NCI-H748 (cell line): ENCODE measurements around the gene PLCB4.
"Not testable (repeated sequence)": the region's sequence is repeated elsewhere in the genome, so short reads cannot be mapped to it uniquely, and the experiment has no call there.

Experiments
- DNase-seq: peaks from one replicate; lab custom pipeline; 2025; ENCODE audit not compliant: unreplicated experiment; lab: John Stamatoyannopoulos, UW

PLCB4 gene

GRCh38 chr20:9068841-9069663 lies at the start of gene PLCB4:
Gene PLCB4, plus strand, starts transcription at chr20:9069087. Its CDS starts 238,728 bp downstream, at chr20:9307815.
- peak; percentile 90 for DNase-seq

DNA sequence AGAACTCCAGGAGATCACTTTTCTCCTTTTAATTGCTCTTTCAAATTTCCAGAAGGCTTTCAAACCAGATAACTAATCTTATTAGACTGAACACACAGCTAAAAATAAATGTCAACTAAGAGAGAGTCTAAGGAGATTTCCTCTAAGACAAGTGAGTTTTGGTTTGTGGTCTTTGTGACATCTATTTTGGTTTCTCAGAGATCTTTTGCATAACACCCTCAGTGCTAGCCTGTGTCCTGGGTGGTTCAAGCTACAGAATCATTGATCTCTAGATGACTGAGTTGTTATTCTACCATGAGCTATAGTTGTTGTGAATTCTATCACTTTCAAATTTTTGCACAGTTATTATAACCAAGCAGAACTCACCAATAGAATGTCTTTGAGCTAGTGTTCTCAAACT lies 49.1 kb upstream of the PLCB4 start:
- DNase-seq = no peak

- no peak for DNase-seq
Observed at GRCh38 chr20:9021216-9021615, 47.7 kb upstream of the PLCB4 start.

DNA sequence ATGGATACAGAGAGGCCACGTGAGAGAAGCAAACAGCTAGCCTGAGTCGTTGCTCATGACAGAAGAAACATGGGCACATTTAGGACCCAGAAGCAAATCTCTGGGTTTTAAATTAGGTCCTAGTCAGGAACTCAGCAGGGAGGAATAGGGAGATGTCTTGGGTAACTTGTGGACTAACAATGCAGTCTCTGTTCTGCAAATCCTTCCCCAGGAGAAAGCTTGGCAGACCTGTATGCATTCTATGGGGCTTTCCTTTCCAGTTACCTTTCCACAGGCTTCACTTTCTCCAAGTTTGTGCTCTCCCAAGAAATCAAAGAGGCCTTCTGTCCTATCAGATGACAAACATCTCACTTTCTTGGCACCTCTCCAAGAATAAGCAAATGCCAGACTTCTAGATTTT lies 47.2 kb upstream of the PLCB4 start:
- DNase-seq = no peak

DNA sequence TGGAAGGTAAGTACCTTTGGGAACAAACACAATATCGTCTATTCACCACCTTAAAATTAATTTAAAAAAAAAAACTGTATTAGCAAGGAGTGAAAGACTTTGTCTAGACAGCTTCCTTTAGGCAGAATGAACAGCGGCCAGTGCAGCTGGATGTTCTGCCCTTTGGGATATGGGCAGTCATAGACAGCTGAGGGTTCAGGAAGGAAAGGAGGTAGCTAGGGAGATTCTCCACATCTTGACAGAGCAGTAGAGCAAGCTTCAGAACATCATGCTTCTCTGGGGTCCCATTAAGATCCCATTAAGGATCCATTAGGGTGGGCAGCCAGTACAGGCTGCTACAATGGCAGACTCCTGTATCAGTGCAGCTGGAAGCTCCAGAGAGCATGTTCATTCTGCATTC lies 46.5 kb upstream of the PLCB4 start:
- no peak for DNase-seq

DNA sequence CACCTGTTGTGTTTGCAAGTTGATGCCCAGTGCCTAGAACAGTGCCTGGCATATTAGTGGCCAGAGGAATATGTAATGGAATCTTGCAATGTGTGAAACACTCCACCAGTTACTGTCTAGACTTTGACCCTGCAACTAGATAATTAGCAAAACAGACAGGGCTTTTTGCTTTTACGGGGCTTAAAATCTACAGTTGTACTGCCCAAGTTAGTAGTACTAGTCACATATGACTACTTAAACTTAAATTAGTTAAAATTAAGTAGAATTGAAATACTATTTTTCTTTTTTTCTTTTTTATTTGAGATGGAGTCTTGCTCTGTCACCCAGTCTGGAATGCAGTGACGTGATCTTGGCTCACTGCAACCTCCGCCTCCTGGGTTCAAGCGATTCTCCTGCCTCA lies 44.3 kb upstream of the PLCB4 start:
- DNase-seq = no peak

DNA sequence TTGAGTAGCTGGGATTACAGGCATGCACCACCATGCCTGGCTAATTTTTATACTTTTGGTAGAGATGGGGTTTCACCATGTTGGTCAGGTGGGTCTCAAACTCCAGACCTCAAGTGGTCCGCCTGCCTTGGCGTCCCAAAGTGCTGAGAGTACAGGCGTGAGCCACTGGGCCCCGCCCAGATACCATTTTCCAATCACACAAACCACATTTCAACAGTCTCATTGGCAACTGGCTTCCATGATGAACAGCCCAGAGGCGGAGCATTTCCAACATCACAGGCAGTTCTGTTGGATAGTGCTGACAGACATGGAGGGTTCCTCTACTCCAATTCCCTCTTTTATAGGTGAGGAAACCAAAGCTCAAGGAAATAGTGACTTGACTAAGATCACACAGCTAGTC lies 43.9 kb upstream of the PLCB4 start:
- DNase-seq = no peak

- DNase-seq = no peak
Observed at GRCh38 chr20:9025643-9026042, 43.2 kb upstream of the PLCB4 start.

- DNase-seq = no peak
Observed at GRCh38 chr20:9027626-9028025, 41.3 kb upstream of the PLCB4 start.

GRCh38 chr20:9028419-9028818 lies 40.5 kb upstream of the PLCB4 start:
- no peak for DNase-seq

GRCh38 chr20:9031991-9032390 lies 36.9 kb upstream of the PLCB4 start:
- DNase-seq = no peak

- no peak for DNase-seq
Observed at GRCh38 chr20:9032758-9033157, 36.1 kb upstream of the PLCB4 start.

DNA sequence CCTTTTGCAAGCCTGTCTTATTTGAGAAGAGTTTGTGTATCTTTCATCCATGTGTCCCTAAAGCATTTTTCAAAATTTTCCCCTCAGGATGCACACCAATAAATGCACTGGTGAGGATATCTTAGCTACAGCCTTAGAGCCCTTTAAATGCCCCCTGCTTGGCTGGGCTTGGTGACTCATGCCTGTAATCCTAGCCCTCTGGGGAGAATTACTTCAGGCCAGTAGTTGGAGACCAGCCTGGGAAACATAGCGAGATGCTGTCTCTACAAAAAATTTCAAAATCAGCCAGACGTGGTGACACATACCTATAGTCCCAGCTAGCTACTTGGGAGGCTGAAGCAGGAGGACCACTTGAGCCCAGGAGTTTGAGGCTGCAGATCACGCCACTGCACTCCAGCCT lies 33.8 kb upstream of the PLCB4 start:
- DNase-seq = no peak

DNA sequence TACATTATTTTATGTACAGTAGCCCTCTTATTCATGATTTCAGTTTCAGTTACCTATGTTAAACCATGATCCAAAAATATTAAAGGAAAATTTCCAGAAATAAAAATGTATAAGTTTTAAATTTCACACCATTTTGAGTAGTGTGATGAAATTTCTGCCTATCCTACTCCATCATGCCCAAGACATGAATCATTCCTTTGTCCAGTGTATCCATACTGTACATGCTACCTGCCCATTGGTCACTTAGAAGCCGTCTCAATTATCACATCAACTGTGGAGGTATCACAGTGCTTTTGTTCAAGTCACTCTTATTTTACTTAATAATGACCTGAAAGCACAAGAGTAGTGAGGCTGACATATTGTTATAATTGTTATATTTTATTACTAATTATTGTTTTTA lies 32.3 kb upstream of the PLCB4 start:
- no peak for DNase-seq

GRCh38 chr20:9038791-9039535 lies 29.9 kb upstream of the PLCB4 start:
- no peak for DNase-seq

DNA sequence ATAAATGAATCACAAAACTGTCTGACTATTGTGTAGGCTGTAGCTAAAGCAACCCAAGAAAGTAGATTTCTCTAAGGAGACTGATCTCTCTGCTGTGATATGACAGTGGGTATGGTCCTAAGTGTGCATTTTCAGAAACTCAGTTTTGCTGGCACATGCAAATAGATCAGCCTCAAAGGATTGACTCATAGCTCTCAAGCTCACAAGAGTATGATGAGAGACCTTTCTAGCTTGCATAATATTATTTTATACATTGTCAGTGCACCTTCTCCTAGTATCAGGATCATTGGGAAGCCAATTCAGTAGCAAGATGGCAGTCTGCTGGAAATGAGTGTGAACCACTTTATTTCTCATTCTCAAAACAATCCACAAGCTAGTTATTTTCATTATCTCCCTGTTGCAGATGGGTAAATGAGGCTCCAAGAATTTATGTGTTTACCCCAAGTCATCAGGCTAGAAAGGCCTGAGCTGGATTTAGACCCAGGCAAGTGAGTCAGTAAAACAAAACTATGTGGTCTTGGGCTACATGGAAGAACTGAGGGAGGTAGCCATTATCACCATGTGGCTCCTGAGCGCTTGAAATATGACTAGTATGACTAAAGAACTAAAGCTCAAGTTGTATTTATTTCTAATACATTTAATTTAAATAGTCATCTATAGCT lies 27.9 kb upstream of the PLCB4 start:
- no peak for DNase-seq

DNA sequence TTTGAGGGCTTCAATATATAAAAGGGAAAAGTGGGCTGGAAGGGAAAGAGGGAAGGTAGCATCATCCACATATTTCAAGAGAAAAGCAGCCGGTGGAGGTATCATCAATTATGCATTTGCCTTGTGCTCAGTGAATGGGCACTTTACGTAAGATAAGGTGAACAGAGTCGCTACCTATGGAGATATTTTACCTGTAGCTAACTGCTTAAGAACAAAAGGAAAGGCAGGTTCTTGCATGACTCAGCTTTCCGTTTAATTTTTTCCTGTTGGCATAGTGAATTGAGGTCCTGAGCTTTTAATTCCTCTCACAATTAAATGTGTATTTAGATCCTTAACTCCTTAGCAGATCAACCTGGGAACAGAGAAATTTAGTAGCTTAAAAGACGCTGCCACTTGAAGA lies 25.5 kb upstream of the PLCB4 start:
- no peak for DNase-seq

- not testable (repeated sequence) for DNase-seq
Observed at GRCh38 chr20:9047928-9048327, 21.0 kb upstream of the PLCB4 start.

GRCh38 chr20:9051508-9051907 lies 17.4 kb upstream of the PLCB4 start:
- DNase-seq = no peak

GRCh38 chr20:9052136-9052535 lies 16.8 kb upstream of the PLCB4 start:
- no peak for DNase-seq

DNA sequence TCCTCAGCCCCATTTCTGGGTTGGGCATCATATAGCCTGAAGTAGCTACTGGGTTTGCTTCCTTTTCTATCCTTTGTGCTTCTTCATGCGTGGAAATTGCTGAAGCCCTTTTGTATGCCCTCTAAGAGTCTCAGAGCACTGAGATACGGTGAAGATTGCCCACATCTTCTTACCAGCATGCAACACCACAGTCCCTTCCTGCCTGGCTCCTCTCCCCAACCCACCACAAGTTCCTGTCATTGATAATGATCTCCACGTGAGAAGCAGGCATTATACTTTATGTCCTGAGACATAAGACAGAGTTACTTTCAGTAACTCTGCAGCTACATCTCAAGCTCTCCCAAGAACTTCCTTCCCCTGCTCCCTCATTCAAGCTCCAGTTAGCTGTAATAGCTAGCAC lies 15.8 kb upstream of the PLCB4 start:
- no peak for DNase-seq

- no peak for DNase-seq
Observed at GRCh38 chr20:9054176-9054575, 14.7 kb upstream of the PLCB4 start.
